Calu3 (cell line): ENCODE results near the gene TDRD10. TPM values are rescaled to one million over a fixed set of nuclear protein-coding genes. Genes with fewer than 3 reads are reported as not detected.

Experiments used
- BruUV-seq: library from RNA; stranded (reverse); fragments of 400-500 nt; replicated peaks from 2 replicates; lab custom pipeline; 2021; lab: Mats Ljungman, UMichigan
- CTCF ChIA-PET: fragments of 300-600 bp; sonication (Branson Sonifier 250); formaldehyde crosslinking; loops from one replicate; lab custom pipeline; 2022; ENCODE audit warnings: antibody characterized with exemption; lab: Charles Lee
- DNase-seq: peaks from one replicate; pipeline ENCODE4 v3.0.0; 2022
- H3K27ac Mint-ChIP-seq: one replicate; pipeline ENCODE4 v1.8.0; 2022; ENCODE audit warnings: mixed read lengths; ENCODE audit not compliant: unreplicated experiment
- H3K27me3 Mint-ChIP-seq: one replicate; pipeline ENCODE4 v1.8.0; 2022; ENCODE audit warnings: mixed read lengths; ENCODE audit not compliant: unreplicated experiment
- H3K36me3 Mint-ChIP-seq: one replicate; pipeline ENCODE4 v1.8.0; 2022; ENCODE audit warnings: mild to moderate bottlenecking, moderate library complexity, mixed read lengths; ENCODE audit not compliant: insufficient read depth, unreplicated experiment
- H3K4me1 Mint-ChIP-seq: one replicate; pipeline ENCODE4 v1.8.0; 2022; ENCODE audit warnings: mild to moderate bottlenecking, low read depth, mixed read lengths; ENCODE audit not compliant: unreplicated experiment
- H3K4me3 Mint-ChIP-seq: one replicate; pipeline ENCODE4 v1.8.0; 2022; ENCODE audit warnings: mild to moderate bottlenecking, low read depth, moderate library complexity, mixed read lengths; ENCODE audit not compliant: unreplicated experiment
- H3K9me3 Mint-ChIP-seq: one replicate; pipeline ENCODE4 v1.8.0; 2022; ENCODE audit warnings: low read depth, mixed read lengths; ENCODE audit not compliant: unreplicated experiment
- intact Hi-C: fragments of 100-400 bp; cut with micrococcal nuclease; formaldehyde crosslinking; loops from one replicate; pipeline ENCODE4 v1.10.0; 2022; ENCODE audit not compliant: unreplicated experiment
- total RNA-seq: library from RNA; stranded (reverse); gene quantifications from 2 replicates; pipeline ENCODE4 v1.2.3, GENCODE V29; 2022
- TF ChIP-seq, protein P1 (sequence below): fragments of 200-600 bp; IDR thresholded peaks from one replicate; pipeline ENCODE4 v1.8.0; 2022; ENCODE audit warnings: antibody characterized with exemption; ENCODE audit not compliant: unreplicated experiment

TDRD10 gene
- total RNA-seq, 1 experiment from 2014 or later = not detected

DNA sequence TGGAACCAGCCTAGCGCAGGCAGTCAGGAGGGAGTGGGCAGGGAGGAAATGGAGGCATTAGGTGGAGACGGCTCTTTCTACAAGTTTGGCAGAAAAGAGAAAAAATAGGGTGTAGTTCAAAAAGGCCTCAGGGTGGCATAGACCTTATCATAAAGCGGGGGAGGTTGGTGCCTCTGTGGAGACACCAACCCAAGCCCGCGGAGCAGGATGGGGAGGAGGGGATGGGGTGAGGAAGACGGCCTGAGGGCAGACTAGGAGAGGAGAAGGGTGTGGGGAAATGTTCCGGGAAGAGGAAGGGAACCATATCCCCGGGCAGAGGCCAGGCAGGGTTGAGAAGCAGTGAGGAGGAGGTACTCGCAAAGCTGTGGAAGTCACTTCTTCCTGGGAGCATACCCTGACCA is 17.6 kb downstream of the TDRD10 start:
- no TSS peak for BruUV-seq
- peaks cover 83% of the 10 kb centered on the region for H3K27me3 Mint-ChIP-seq
- TF ChIP-seq, protein P1, sequence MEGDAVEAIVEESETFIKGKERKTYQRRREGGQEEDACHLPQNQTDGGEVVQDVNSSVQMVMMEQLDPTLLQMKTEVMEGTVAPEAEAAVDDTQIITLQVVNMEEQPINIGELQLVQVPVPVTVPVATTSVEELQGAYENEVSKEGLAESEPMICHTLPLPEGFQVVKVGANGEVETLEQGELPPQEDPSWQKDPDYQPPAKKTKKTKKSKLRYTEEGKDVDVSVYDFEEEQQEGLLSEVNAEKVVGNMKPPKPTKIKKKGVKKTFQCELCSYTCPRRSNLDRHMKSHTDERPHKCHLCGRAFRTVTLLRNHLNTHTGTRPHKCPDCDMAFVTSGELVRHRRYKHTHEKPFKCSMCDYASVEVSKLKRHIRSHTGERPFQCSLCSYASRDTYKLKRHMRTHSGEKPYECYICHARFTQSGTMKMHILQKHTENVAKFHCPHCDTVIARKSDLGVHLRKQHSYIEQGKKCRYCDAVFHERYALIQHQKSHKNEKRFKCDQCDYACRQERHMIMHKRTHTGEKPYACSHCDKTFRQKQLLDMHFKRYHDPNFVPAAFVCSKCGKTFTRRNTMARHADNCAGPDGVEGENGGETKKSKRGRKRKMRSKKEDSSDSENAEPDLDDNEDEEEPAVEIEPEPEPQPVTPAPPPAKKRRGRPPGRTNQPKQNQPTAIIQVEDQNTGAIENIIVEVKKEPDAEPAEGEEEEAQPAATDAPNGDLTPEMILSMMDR = no peak
- CTCF ChIA-PET = no interaction called here
- intact Hi-C loops = no loop called here
- no peak for DNase-seq
- no peak overlapping the region for H3K4me3 Mint-ChIP-seq
- no peaks in the 10 kb centered on the region for H3K9me3 Mint-ChIP-seq
- no peaks in the 10 kb centered on the region for H3K4me1 Mint-ChIP-seq
- no peaks in the 10 kb centered on the region for H3K36me3 Mint-ChIP-seq
- no peak overlapping the region for H3K27ac Mint-ChIP-seq

DNA sequence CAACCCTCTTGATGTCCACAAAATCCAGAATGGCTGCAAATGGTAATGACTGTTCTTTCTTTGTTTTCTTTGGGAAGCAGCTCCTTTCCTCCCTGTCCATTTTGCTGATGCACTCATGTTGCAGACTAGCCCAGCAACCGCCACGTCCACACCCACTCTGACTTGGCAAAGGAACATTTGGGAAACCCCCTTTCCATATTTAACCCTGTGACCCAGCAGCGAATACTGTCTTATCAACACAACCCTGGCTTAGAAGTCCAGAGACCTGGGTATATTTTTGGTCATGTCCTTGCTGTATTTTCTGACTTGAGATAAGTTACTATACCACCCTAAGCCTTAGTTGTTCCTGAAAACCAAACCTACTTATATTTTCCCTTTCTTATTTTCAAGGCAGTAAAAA is 18.3 kb downstream of the TDRD10 start:
- CTCF ChIA-PET = no interaction called here
- intact Hi-C loops = no loop called here
- TF ChIP-seq, protein P1 = no peak
- no peak overlapping the region for H3K27ac Mint-ChIP-seq
- no peaks in the 10 kb centered on the region for H3K36me3 Mint-ChIP-seq
- DNase-seq = no peak
- peaks cover 83% of the 10 kb centered on the region for H3K27me3 Mint-ChIP-seq
- no TSS peak for BruUV-seq
- no peaks in the 10 kb centered on the region for H3K9me3 Mint-ChIP-seq
- H3K4me3 Mint-ChIP-seq = no peak overlapping the region
- H3K4me1 Mint-ChIP-seq = no peaks in the 10 kb centered on the region

DNA sequence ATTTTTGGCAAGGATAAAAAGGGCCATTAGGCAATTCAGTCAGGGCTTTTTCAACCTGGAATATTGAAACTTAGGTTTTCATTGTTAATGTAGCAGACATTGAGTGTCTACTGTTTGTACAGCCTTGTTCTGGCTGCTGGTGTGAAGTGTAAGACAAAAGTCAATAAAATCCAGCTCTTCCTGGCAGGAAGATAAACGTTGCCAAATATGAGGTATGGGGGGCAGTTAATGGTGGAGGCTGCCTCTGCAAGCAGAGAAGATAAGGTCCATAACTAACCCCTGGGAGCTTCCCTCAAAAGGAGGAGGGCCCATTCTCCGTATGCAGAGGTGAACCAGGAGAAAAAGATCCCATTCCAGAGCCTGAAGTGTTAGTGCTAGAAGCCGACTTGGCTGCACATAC is 19.7 kb downstream of the TDRD10 start:
- H3K27me3 Mint-ChIP-seq = peaks cover 70% of the 10 kb centered on the region
- intact Hi-C loops = no loop called here
- no peaks in the 10 kb centered on the region for H3K9me3 Mint-ChIP-seq
- H3K4me3 Mint-ChIP-seq = no peak overlapping the region
- no peaks in the 10 kb centered on the region for H3K36me3 Mint-ChIP-seq
- CTCF ChIA-PET = no interaction called here
- DNase-seq = no peak
- no TSS peak for BruUV-seq
- no peaks in the 10 kb centered on the region for H3K4me1 Mint-ChIP-seq
- H3K27ac Mint-ChIP-seq = no peak overlapping the region
- TF ChIP-seq, protein P1 = no peak

DNA sequence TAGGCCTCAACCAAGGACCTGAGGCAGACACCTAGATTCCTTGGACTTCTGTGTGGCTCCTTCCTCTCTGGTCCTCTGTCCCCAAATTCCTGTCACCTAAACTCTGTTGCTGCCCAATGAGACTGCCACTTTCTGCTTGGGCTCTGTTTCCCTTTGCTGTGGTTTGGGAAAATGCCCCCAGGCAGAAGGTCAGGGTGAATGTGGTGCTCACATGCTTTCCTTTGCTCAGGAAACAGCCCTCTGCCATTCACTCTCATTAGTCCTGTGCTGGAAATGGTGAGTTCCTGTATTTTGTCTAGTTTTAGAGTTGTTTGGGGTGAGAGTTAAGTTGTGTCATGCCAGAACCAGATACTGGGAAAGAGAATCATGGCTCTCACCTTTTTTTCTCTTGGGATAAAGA is 22.9 kb downstream of the TDRD10 start:
- CTCF ChIA-PET = interaction anchor here (0.7 kb wide), 1 partner anchor 42 kb away, joined by 3 read pairs; no protein-coding TSS in a partner anchor
- Mint-ChIP-seq H3K36me3 (no peaks in the 10 kb centered on the region), H3K4me1 (no peaks in the 10 kb centered on the region), H3K27me3 (peaks cover 51% of the 10 kb centered on the region), H3K9me3 (no peaks in the 10 kb centered on the region), H3K27ac (no peak overlapping the region), H3K4me3 (no peak overlapping the region)
- no peak for DNase-seq
- intact Hi-C loops = no loop called here
- TF ChIP-seq, protein P1 = no peak
- BruUV-seq = no TSS peak
